ENCODE data around the gene GRB14.
"Not testable (repeated sequence)": the region's sequence is repeated elsewhere in the genome, so short reads cannot be mapped to it uniquely, and the experiment has no call there.

The GRB14 gene

GRCh38 chr2:164549705-164550104, 71.6 kb downstream of the GRB14 start:
- not testable (repeated sequence) for DNase-seq

- no peak for DNase-seq
These were observed 75.8 kb downstream of the GRB14 start for GRCh38 chr2:164545484-164545883.

- DNase-seq, result peak; percentile 52
These were observed 78.7 kb downstream of the GRB14 start for GRCh38 chr2:164542581-164543021.

- peak; percentile 9 for DNase-seq
These were observed 82.9 kb downstream of the GRB14 start for GRCh38 chr2:164538240-164538866.

GRCh38 chr2:164535280-164536025, 85.8 kb downstream of the GRB14 start:
- DNase-seq, result no peak

GRCh38 chr2:164530464-164530863, 90.8 kb downstream of the GRB14 start:
- no peak for DNase-seq

GRCh38 chr2:164523726-164524125, 97.6 kb downstream of the GRB14 start:
- no peak for DNase-seq

- DNase-seq, result no peak
These were observed 98.3 kb downstream of the GRB14 start for GRCh38 chr2:164523009-164523408.

- DNase-seq, result no peak
These were observed 98.7 kb downstream of the GRB14 start for GRCh38 chr2:164522561-164522981.

- DNase-seq, result no peak
These were observed 105.5 kb downstream of the GRB14 start for GRCh38 chr2:164515734-164516133.

GRCh38 chr2:164515030-164515429, 106.3 kb downstream of the GRB14 start:
- no peak for DNase-seq

GRCh38 chr2:164514491-164514890, 106.8 kb downstream of the GRB14 start:
- no peak for DNase-seq

- DNase-seq, result no peak
These were observed 108.4 kb downstream of the GRB14 start for GRCh38 chr2:164512871-164513270.

- no peak for DNase-seq
These were observed 109.5 kb downstream of the GRB14 start for GRCh38 chr2:164511738-164512137.

GRCh38 chr2:164510895-164511294, 110.4 kb downstream of the GRB14 start:
- DNase-seq, result no peak

- no peak for DNase-seq
These were observed 112.0 kb downstream of the GRB14 start for GRCh38 chr2:164509137-164509877.

GRCh38 chr2:164504253-164504652, 117.0 kb downstream of the GRB14 start:
- DNase-seq, result no peak

- DNase-seq, result no peak
These were observed 122.4 kb downstream of the GRB14 start for GRCh38 chr2:164498836-164499235.

- no peak for DNase-seq
These were observed 124.4 kb downstream of the GRB14 start for GRCh38 chr2:164496881-164497280.

- no peak for DNase-seq
These were observed 124.9 kb downstream of the GRB14 start for GRCh38 chr2:164496421-164496820.

GRCh38 chr2:164495491-164496223, 125.6 kb downstream of the GRB14 start:
- DNase-seq, result no peak

GRCh38 chr2:164485541-164485940, 135.7 kb downstream of the GRB14 start:
- DNase-seq, result no peak

GRCh38 chr2:164479460-164479859, 141.8 kb downstream of the GRB14 start:
- DNase-seq, result no peak
